ENCODE data around the gene ARFGAP3.

Gene ARFGAP3

GRCh38 chr22:42856865-42857704 is at the start of gene ARFGAP3:
Gene ARFGAP3 (minus strand): TSS chr22:42857273. CDS start chr22:42857182, 91 bp downstream.
- DNase-seq: peak; percentile 96

GRCh38 chr22:42905702-42906183 is 48.7 kb upstream of the ARFGAP3 start:
- DNase-seq: no peak

GRCh38 chr22:42905217-42905616 is 48.1 kb upstream of the ARFGAP3 start:
- DNase-seq: no peak

- no peak for DNase-seq
These were observed 47.0 kb upstream of the ARFGAP3 start for GRCh38 chr22:42904050-42904449.

- no peak for DNase-seq
These were observed 45.9 kb upstream of the ARFGAP3 start for GRCh38 chr22:42902875-42903510.

GRCh38 chr22:42901790-42902508 is 44.9 kb upstream of the ARFGAP3 start:
- no peak for DNase-seq

- no peak for DNase-seq
These were observed 40.9 kb upstream of the ARFGAP3 start for GRCh38 chr22:42897960-42898359.

- no peak for DNase-seq
These were observed 38.5 kb upstream of the ARFGAP3 start for GRCh38 chr22:42895541-42895981.

GRCh38 chr22:42895087-42895486 is 38.0 kb upstream of the ARFGAP3 start:
- peak; percentile 7 for DNase-seq

GRCh38 chr22:42893371-42894150 is 36.5 kb upstream of the ARFGAP3 start:
- DNase-seq: no peak

- DNase-seq: no peak
These were observed 35.7 kb upstream of the ARFGAP3 start for GRCh38 chr22:42892571-42893316.

- no peak for DNase-seq
These were observed 35.1 kb upstream of the ARFGAP3 start for GRCh38 chr22:42892156-42892555.

GRCh38 chr22:42891696-42892095 is 34.6 kb upstream of the ARFGAP3 start:
- no peak for DNase-seq

GRCh38 chr22:42891008-42891407 is 33.9 kb upstream of the ARFGAP3 start:
- DNase-seq: no peak

GRCh38 chr22:42889304-42889703 is 32.2 kb upstream of the ARFGAP3 start:
- no peak for DNase-seq

GRCh38 chr22:42887523-42888507 is 30.7 kb upstream of the ARFGAP3 start:
- DNase-seq: no peak

- DNase-seq: no peak
These were observed 30.0 kb upstream of the ARFGAP3 start for GRCh38 chr22:42887120-42887519.

GRCh38 chr22:42885446-42885845 is 28.4 kb upstream of the ARFGAP3 start:
- DNase-seq: no peak

GRCh38 chr22:42884616-42885375 is 27.7 kb upstream of the ARFGAP3 start:
- DNase-seq: no peak

GRCh38 chr22:42883970-42884369 is 26.9 kb upstream of the ARFGAP3 start:
- DNase-seq: no peak

All from OCI-M1 (cell line).